ENCODE results near the gene TOP1. TPM values are rescaled to one million over a fixed set of nuclear protein-coding genes. Genes with fewer than 3 reads are reported as not detected.

Gene TOP1
- polyA plus RNA-seq, 1 of the 3 experiments (the other 2 are of a cell fraction), result 11.9 TPM

- Histone ChIP-seq H3K4me1 (ENCODE audit: control insufficient read depth in 1 of 2, insufficient read depth in 2 of 2, low read depth in 1 of 2, low read length in 1 of 2) (no peaks in the 10 kb centered on the region), H3K27ac (ENCODE audit: low read depth in 2 of 2, low read length in 1 of 2) (no peak overlapping the region), H3K36me3 (replicated peaks in 1 of 2; ENCODE audit: control insufficient read depth in 1 of 2, insufficient read depth in 2 of 2, low read length in 1 of 2) (peaks cover 43 to 92% of the 10 kb centered on the region in 2 experiments), H3F3A (replicated peaks; ENCODE audit: insufficient read depth) (peaks cover 6% of the 10 kb centered on the region), H3K9ac (no peak overlapping the region), H3K9me2 (no peaks in the 10 kb centered on the region), H3K27me3 (ENCODE audit: insufficient read depth) (no peaks in the 10 kb centered on the region), H3K4me2 (no peak overlapping the region), H4K20me1 (ENCODE audit: insufficient read depth) (peaks cover 5% of the 10 kb centered on the region; the same call in 1 of the 2 replicates), H3K79me2 (ENCODE audit: insufficient read depth) (no peaks in the 10 kb centered on the region), H2AFZ (ENCODE audit: low read depth) (no peak overlapping the region), H3K4me3 (ENCODE audit: low read depth in 2 of 2, low read length in 1 of 2) (no peak overlapping the region), H3K9me3 (no peaks in the 10 kb centered on the region)
- ChIA-PET CTCF (interaction anchor here (0.8 to 7.6 kb wide), 7 partner anchors 10 to 199 kb away, joined by 3 to 112 read pairs (median 4); partner anchors contain the start of gene LPIN3), POLR2A (no interaction called here)
- no peak for DNase-seq
- 97% methylated on average over 10 of the region's 10 CpGs for WGBS (ENCODE audit: low lambda C conversion rate)
- TF ChIP-seq YY1 (IDR thresholded peaks at IDR 0.05; ENCODE audit: low read depth), result no peak
- TF ChIP-seq CTCF (IDR thresholded peaks at IDR 0.05), result no peak
- TF ChIP-seq IRF3 (IDR thresholded peaks at IDR 0.05; ENCODE audit: low read depth, low read length), result no peak
- no peak for TF ChIP-seq EZH2phosphoT487 (IDR thresholded peaks at IDR 0.05; ENCODE audit: borderline replicate concordance, low read depth)
- no peak for TF ChIP-seq REST (IDR thresholded peaks at IDR 0.05; ENCODE audit: low read depth, low read length)
- no peak for TF ChIP-seq POLR2AphosphoS5 (IDR thresholded peaks at IDR 0.05; ENCODE audit: low read depth, low read length)
- no peak for TF ChIP-seq FOSL2 (IDR thresholded peaks at IDR 0.05; ENCODE audit: borderline replicate concordance, low read depth)
- TF ChIP-seq RXRA (IDR thresholded peaks at IDR 0.05; ENCODE audit: borderline replicate concordance, low read depth), result no peak
- no peak for TF ChIP-seq TCF12 (IDR thresholded peaks at IDR 0.05)
- no peak for TF ChIP-seq ZBTB33 (IDR thresholded peaks at IDR 0.05; ENCODE audit: borderline replicate concordance, low read depth)
- TF ChIP-seq MEF2A (IDR thresholded peaks at IDR 0.05; ENCODE audit: borderline replicate concordance, low read depth), result no peak
- no peak for TF ChIP-seq SIN3A (IDR thresholded peaks at IDR 0.05; ENCODE audit: borderline replicate concordance, low read depth, low read length)
- TF ChIP-seq USF2 (IDR thresholded peaks at IDR 0.05; ENCODE audit: borderline replicate concordance, low read depth, low read length), result no peak
- TF ChIP-seq MAX (IDR thresholded peaks at IDR 0.05; ENCODE audit: low read depth), result no peak
- no peak for TF ChIP-seq GATA2 (CRISPR knock-in tag; IDR thresholded peaks at IDR 0.05)
- no peak for TF ChIP-seq CHD2 (IDR thresholded peaks at IDR 0.05; ENCODE audit: low read length, partially characterized antibody)
- no peak for TF ChIP-seq PBX3 (IDR thresholded peaks at IDR 0.05)
- TF ChIP-seq RFX5 (IDR thresholded peaks at IDR 0.05; ENCODE audit: low read length), result no peak
These were observed 139.9 kb downstream of the TOP1 start for GRCh38 chr20:41168281-41169161.
